Measurements from ENCODE around the gene CDH1.
A peak's percentile ranks its signal among the peaks of the same experiment; 100 is the strongest.
"Not testable (repeated sequence)": the region's sequence is repeated elsewhere in the genome, so short reads cannot be mapped to it uniquely, and the experiment has no call there.

CDH1 gene

GRCh38 chr16:68842964-68843481 lies 105.9 kb downstream of the CDH1 start:
- Histone ChIP-seq H3K27ac (ENCODE audit: low read depth, low read length) (peak overlapping the region; percentile 26), H3K4me3 (ENCODE audit: low read depth in 1 of 2, low read length in 2 of 2) (peak overlapping the region; percentile 90 to 95), H3K9ac (ENCODE audit: low read depth in 1 of 2, low read length in 2 of 2) (peak overlapping the region; percentile 75 to 84)
- not testable (repeated sequence) for H3K4me1 ChIP-seq (ENCODE audit: control insufficient read depth in 1 of 2, insufficient read depth in 2 of 2, low read length in 2 of 2); H3K9me3 ChIP-seq (ENCODE audit: control insufficient read depth in 1 of 2, low read length in 2 of 2); H3K27me3 ChIP-seq (ENCODE audit: control insufficient read depth in 1 of 2, insufficient read depth in 2 of 2, low read length in 2 of 2); H3K36me3 ChIP-seq (ENCODE audit: control insufficient read depth in 1 of 2, insufficient read depth in 2 of 2, low read length in 2 of 2)

- Histone ChIP-seq H3K27ac (ENCODE audit: low read depth, low read length) (peak within 1 kb of the TSS; percentile 26), H3K9me3 (ENCODE audit: control insufficient read depth in 1 of 2, low read length in 2 of 2) (no peaks in the 10 kb centered on the region), H3K36me3 (ENCODE audit: control insufficient read depth in 1 of 2, insufficient read depth in 2 of 2, low read length in 2 of 2) (no peaks in the 10 kb centered on the region), H3K9ac (ENCODE audit: low read depth in 1 of 2, low read length in 2 of 2) (peak within 1 kb of the TSS; percentile 75 to 84), H3K4me3 (ENCODE audit: low read depth in 1 of 2, low read length in 2 of 2) (peak within 1 kb of the TSS; percentile 90 to 95), H3K4me1 (ENCODE audit: control insufficient read depth in 1 of 2, insufficient read depth in 2 of 2, low read length in 2 of 2) (peaks cover 6 to 7% of the 10 kb centered on the region in 2 donors), H3K27me3 (ENCODE audit: control insufficient read depth in 1 of 2, insufficient read depth in 2 of 2, low read length in 2 of 2) (no peaks in the 10 kb centered on the region)
Measured at GRCh38 chr16:68843482-68844210, 106.6 kb downstream of the CDH1 start, which contains the start of gene TANGO6. Gene TANGO6, plus strand, starts transcription at chr16:68843531. Its CDS starts 87 bp downstream, at chr16:68843618.

- H3K36me3 ChIP-seq (ENCODE audit: control insufficient read depth in 1 of 2, insufficient read depth in 2 of 2, low read length in 2 of 2) = no peaks in the 10 kb centered on the region
- peak overlapping the region; percentile 75 to 84 for H3K9ac ChIP-seq (ENCODE audit: low read depth in 1 of 2, low read length in 2 of 2)
- H3K4me1 ChIP-seq (ENCODE audit: control insufficient read depth in 1 of 2, insufficient read depth in 2 of 2, low read length in 2 of 2) = peaks cover 6 to 7% of the 10 kb centered on the region in 2 donors
- H3K9me3 ChIP-seq (ENCODE audit: control insufficient read depth in 1 of 2, low read length in 2 of 2) = no peaks in the 10 kb centered on the region
- peak overlapping the region; percentile 90 to 95 for H3K4me3 ChIP-seq (ENCODE audit: low read depth in 1 of 2, low read length in 2 of 2)
- H3K27me3 ChIP-seq (ENCODE audit: control insufficient read depth in 1 of 2, insufficient read depth in 2 of 2, low read length in 2 of 2) = no peaks in the 10 kb centered on the region
- no peak overlapping the region for H3K27ac ChIP-seq (ENCODE audit: low read depth, low read length)
Measured at GRCh38 chr16:68844211-68844564, 107.1 kb downstream of the CDH1 start.

GRCh38 chr16:68848786-68849185 lies 111.7 kb downstream of the CDH1 start:
- H3K27ac ChIP-seq (ENCODE audit: low read depth, low read length) = no peak overlapping the region
- H3K4me3 ChIP-seq (ENCODE audit: low read depth in 1 of 2, low read length in 2 of 2) = no peak overlapping the region
- H3K9me3 ChIP-seq (ENCODE audit: control insufficient read depth in 1 of 2, low read length in 2 of 2) = no peaks in the 10 kb centered on the region
- H3K9ac ChIP-seq (ENCODE audit: low read depth in 1 of 2, low read length in 2 of 2) = no peak overlapping the region
- peaks cover 6 to 7% of the 10 kb centered on the region in 2 donors for H3K4me1 ChIP-seq (ENCODE audit: control insufficient read depth in 1 of 2, insufficient read depth in 2 of 2, low read length in 2 of 2)
- no peaks in the 10 kb centered on the region for H3K36me3 ChIP-seq (ENCODE audit: control insufficient read depth in 1 of 2, insufficient read depth in 2 of 2, low read length in 2 of 2)
- no peaks in the 10 kb centered on the region for H3K27me3 ChIP-seq (ENCODE audit: control insufficient read depth in 1 of 2, insufficient read depth in 2 of 2, low read length in 2 of 2)

- Histone ChIP-seq H3K4me1 (ENCODE audit: control insufficient read depth in 1 of 2, insufficient read depth in 2 of 2, low read length in 2 of 2) (no peaks in the 10 kb centered on the region), H3K4me3 (ENCODE audit: low read depth in 1 of 2, low read length in 2 of 2) (no peak overlapping the region), H3K27ac (ENCODE audit: low read depth, low read length) (no peak overlapping the region), H3K27me3 (ENCODE audit: control insufficient read depth in 1 of 2, insufficient read depth in 2 of 2, low read length in 2 of 2) (no peaks in the 10 kb centered on the region), H3K9ac (ENCODE audit: low read depth in 1 of 2, low read length in 2 of 2) (no peak overlapping the region), H3K36me3 (ENCODE audit: control insufficient read depth in 1 of 2, insufficient read depth in 2 of 2, low read length in 2 of 2) (no peaks in the 10 kb centered on the region), H3K9me3 (ENCODE audit: control insufficient read depth in 1 of 2, low read length in 2 of 2) (no peaks in the 10 kb centered on the region)
Measured at GRCh38 chr16:68850481-68850880, 113.4 kb downstream of the CDH1 start.

- Histone ChIP-seq H3K27ac (ENCODE audit: low read depth, low read length) (no peak overlapping the region), H3K9me3 (ENCODE audit: control insufficient read depth in 1 of 2, low read length in 2 of 2) (no peaks in the 10 kb centered on the region), H3K27me3 (ENCODE audit: control insufficient read depth in 1 of 2, insufficient read depth in 2 of 2, low read length in 2 of 2) (no peaks in the 10 kb centered on the region), H3K4me3 (ENCODE audit: low read depth in 1 of 2, low read length in 2 of 2) (no peak overlapping the region), H3K4me1 (ENCODE audit: control insufficient read depth in 1 of 2, insufficient read depth in 2 of 2, low read length in 2 of 2) (no peaks in the 10 kb centered on the region), H3K9ac (ENCODE audit: low read depth in 1 of 2, low read length in 2 of 2) (no peak overlapping the region), H3K36me3 (ENCODE audit: control insufficient read depth in 1 of 2, insufficient read depth in 2 of 2, low read length in 2 of 2) (no peaks in the 10 kb centered on the region)
Measured at GRCh38 chr16:68851601-68852000, 114.5 kb downstream of the CDH1 start.

GRCh38 chr16:68857479-68857878 lies 120.4 kb downstream of the CDH1 start:
- H3K9me3 ChIP-seq (ENCODE audit: control insufficient read depth in 1 of 2, low read length in 2 of 2) = no peaks in the 10 kb centered on the region
- no peak overlapping the region for H3K9ac ChIP-seq (ENCODE audit: low read depth in 1 of 2, low read length in 2 of 2)
- H3K4me3 ChIP-seq (ENCODE audit: low read depth in 1 of 2, low read length in 2 of 2) = no peak overlapping the region
- H3K27me3 ChIP-seq (ENCODE audit: control insufficient read depth in 1 of 2, insufficient read depth in 2 of 2, low read length in 2 of 2) = no peaks in the 10 kb centered on the region
- no peaks in the 10 kb centered on the region for H3K4me1 ChIP-seq (ENCODE audit: control insufficient read depth in 1 of 2, insufficient read depth in 2 of 2, low read length in 2 of 2)
- peaks cover 0 to 8% of the 10 kb centered on the region in 2 donors for H3K36me3 ChIP-seq (ENCODE audit: control insufficient read depth in 1 of 2, insufficient read depth in 2 of 2, low read length in 2 of 2)
- no peak overlapping the region for H3K27ac ChIP-seq (ENCODE audit: low read depth, low read length)

GRCh38 chr16:68859828-68860227 lies 122.7 kb downstream of the CDH1 start:
- no peaks in the 10 kb centered on the region for H3K9me3 ChIP-seq (ENCODE audit: control insufficient read depth in 1 of 2, low read length in 2 of 2)
- H3K27ac ChIP-seq (ENCODE audit: low read depth, low read length) = no peak overlapping the region
- peaks cover 0 to 19% of the 10 kb centered on the region in 2 donors for H3K36me3 ChIP-seq (ENCODE audit: control insufficient read depth in 1 of 2, insufficient read depth in 2 of 2, low read length in 2 of 2)
- H3K9ac ChIP-seq (ENCODE audit: low read depth in 1 of 2, low read length in 2 of 2) = no peak overlapping the region
- H3K27me3 ChIP-seq (ENCODE audit: control insufficient read depth in 1 of 2, insufficient read depth in 2 of 2, low read length in 2 of 2) = no peaks in the 10 kb centered on the region
- no peak overlapping the region for H3K4me3 ChIP-seq (ENCODE audit: low read depth in 1 of 2, low read length in 2 of 2)
- no peaks in the 10 kb centered on the region for H3K4me1 ChIP-seq (ENCODE audit: control insufficient read depth in 1 of 2, insufficient read depth in 2 of 2, low read length in 2 of 2)

- Histone ChIP-seq H3K9me3 (ENCODE audit: control insufficient read depth in 1 of 2, low read length in 2 of 2) (no peaks in the 10 kb centered on the region), H3K9ac (ENCODE audit: low read depth in 1 of 2, low read length in 2 of 2) (no peak overlapping the region), H3K27ac (ENCODE audit: low read depth, low read length) (no peak overlapping the region), H3K36me3 (ENCODE audit: control insufficient read depth in 1 of 2, insufficient read depth in 2 of 2, low read length in 2 of 2) (peaks cover 0 to 19% of the 10 kb centered on the region in 2 donors), H3K4me3 (ENCODE audit: low read depth in 1 of 2, low read length in 2 of 2) (no peak overlapping the region), H3K27me3 (ENCODE audit: control insufficient read depth in 1 of 2, insufficient read depth in 2 of 2, low read length in 2 of 2) (no peaks in the 10 kb centered on the region), H3K4me1 (ENCODE audit: control insufficient read depth in 1 of 2, insufficient read depth in 2 of 2, low read length in 2 of 2) (no peaks in the 10 kb centered on the region)
Measured at GRCh38 chr16:68860978-68861892, 124.1 kb downstream of the CDH1 start.

- H3K27ac ChIP-seq (ENCODE audit: low read depth, low read length) = no peak overlapping the region
- H3K9me3 ChIP-seq (ENCODE audit: control insufficient read depth in 1 of 2, low read length in 2 of 2) = no peaks in the 10 kb centered on the region
- no peak overlapping the region for H3K9ac ChIP-seq (ENCODE audit: low read depth in 1 of 2, low read length in 2 of 2)
- no peak overlapping the region for H3K4me3 ChIP-seq (ENCODE audit: low read depth in 1 of 2, low read length in 2 of 2)
- no peaks in the 10 kb centered on the region for H3K27me3 ChIP-seq (ENCODE audit: control insufficient read depth in 1 of 2, insufficient read depth in 2 of 2, low read length in 2 of 2)
- H3K36me3 ChIP-seq (ENCODE audit: control insufficient read depth in 1 of 2, insufficient read depth in 2 of 2, low read length in 2 of 2) = peaks cover 0 to 12% of the 10 kb centered on the region in 2 donors
- no peaks in the 10 kb centered on the region for H3K4me1 ChIP-seq (ENCODE audit: control insufficient read depth in 1 of 2, insufficient read depth in 2 of 2, low read length in 2 of 2)
Measured at GRCh38 chr16:68866933-68867332, 129.8 kb downstream of the CDH1 start.
